HFF-Myc (cell line): Measurements from ENCODE around the gene DCAF12.

ENCODE experiments used
- DNase-seq: peaks from one replicate; pipeline ENCODE4 v3.0.0-alpha.2; 2011; ENCODE audit warnings: low read depth; ENCODE audit errors: extremely low read depth
- H3K4me3 ChIP-seq: replicated peaks from 2 replicates; pipeline ENCODE4 v1.5.1; 2011; ENCODE audit warnings: low read depth, mild to moderate bottlenecking, control low read depth, low read length
- CTCF ChIP-seq: IDR thresholded peaks from 2 replicates; pipeline ENCODE4 v1.5.1; 2012; ENCODE audit warnings: mild to moderate bottlenecking, low read depth, low read length, control low read depth; ENCODE audit errors: missing control alignments

The DCAF12 gene

GRCh38 chr9:34106110-34106509 lies 20.4 kb downstream of the DCAF12 start:
- no peak for DNase-seq
- no peak for TF ChIP-seq CTCF
- H3K4me3 ChIP-seq = no peak overlapping the region

- DNase-seq = no peak
- H3K4me3 ChIP-seq = no peak overlapping the region
- TF ChIP-seq CTCF = no peak
Measured at GRCh38 chr9:34102796-34103195, 23.7 kb downstream of the DCAF12 start.

- no peak for TF ChIP-seq CTCF
- DNase-seq = no peak
- no peak overlapping the region for H3K4me3 ChIP-seq
Measured at GRCh38 chr9:34098307-34098706, 28.2 kb downstream of the DCAF12 start.

- DNase-seq = no peak
- TF ChIP-seq CTCF = no peak
- no peak overlapping the region for H3K4me3 ChIP-seq
Measured at GRCh38 chr9:34097865-34098264, 28.6 kb downstream of the DCAF12 start.

GRCh38 chr9:34096751-34097150 lies 29.7 kb downstream of the DCAF12 start:
- no peak overlapping the region for H3K4me3 ChIP-seq
- no peak for DNase-seq
- no peak for TF ChIP-seq CTCF

- TF ChIP-seq CTCF = no peak
- no peak overlapping the region for H3K4me3 ChIP-seq
- DNase-seq = no peak
Measured at GRCh38 chr9:34093578-34093977, 32.9 kb downstream of the DCAF12 start.

- TF ChIP-seq CTCF = no peak
- DNase-seq = no peak
- no peak overlapping the region for H3K4me3 ChIP-seq
Measured at GRCh38 chr9:34089311-34089710, 37.2 kb downstream of the DCAF12 start.
